GM12801 (cell line): ENCODE measurements around the gene DNAI2.

Experiments
- CTCF ChIP-seq: IDR thresholded peaks from one replicate; pipeline ENCODE4 v1.5.1; 2011; ENCODE audit warnings: control low read depth; ENCODE audit not compliant: insufficient read length; ENCODE audit errors: extremely low read depth

Gene DNAI2

DNA sequence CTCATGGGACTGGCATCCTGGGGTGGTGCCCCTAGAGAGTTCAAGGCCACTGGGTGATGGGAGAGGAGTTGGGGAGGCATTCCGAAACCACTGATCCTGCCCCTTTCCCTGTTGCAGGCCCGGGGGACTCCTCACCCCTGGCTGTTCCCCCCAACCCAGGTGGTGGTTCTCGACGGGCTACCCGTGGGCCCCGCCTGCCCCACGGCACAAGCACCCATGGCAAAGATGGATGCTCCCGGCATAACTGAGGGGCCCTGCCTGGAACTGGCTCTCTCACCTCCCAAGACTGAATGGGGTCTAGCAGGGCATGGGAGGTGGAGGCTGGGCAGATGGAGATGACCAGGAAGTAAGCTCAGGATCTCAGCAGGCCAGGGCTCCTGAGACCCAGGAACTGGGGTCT is 81.0 kb downstream of the DNAI2 start:
- no peak for TF ChIP-seq CTCF

- TF ChIP-seq CTCF: no peak
Observed at GRCh38 chr17:74356646-74357465, 82.8 kb downstream of the DNAI2 start.

DNA sequence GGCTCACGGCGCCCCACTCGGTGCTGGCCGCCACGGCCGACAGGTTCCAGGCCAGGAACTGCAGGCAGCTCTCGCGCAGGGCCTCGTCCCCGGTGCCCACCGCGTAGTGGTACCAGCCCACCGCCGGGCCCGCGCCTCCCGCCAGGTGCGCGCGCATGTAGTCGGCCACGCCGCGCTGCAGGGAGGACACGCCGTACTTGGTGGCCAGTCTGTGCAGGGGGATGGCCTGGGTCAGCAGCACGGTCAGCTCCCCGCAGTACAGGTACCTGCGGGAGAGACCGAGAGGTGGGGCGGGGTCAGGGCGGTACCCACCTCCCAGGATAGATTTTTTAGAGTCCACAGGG is 83.4 kb downstream of the DNAI2 start:
- TF ChIP-seq CTCF: no peak

DNA sequence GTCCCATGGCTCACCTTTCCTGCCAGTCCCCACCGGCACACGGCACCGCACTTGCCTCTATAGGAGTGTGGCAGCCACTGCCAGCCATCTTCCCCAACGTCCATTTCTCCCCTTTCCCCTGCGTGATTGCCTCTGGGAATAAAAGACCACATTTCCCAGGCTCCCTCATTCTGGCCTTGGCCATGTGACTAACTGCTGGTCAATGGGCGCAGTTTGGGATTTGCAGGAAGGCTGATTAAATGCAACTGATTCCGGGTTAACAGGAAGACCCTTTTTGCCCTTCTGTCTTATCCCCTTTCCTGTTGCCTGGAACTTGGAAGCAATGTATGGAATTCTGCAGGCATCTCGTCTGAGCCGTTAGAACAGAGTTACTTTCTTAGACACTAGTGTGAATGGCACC is 84.7 kb downstream of the DNAI2 start:
- TF ChIP-seq CTCF: no peak

DNA sequence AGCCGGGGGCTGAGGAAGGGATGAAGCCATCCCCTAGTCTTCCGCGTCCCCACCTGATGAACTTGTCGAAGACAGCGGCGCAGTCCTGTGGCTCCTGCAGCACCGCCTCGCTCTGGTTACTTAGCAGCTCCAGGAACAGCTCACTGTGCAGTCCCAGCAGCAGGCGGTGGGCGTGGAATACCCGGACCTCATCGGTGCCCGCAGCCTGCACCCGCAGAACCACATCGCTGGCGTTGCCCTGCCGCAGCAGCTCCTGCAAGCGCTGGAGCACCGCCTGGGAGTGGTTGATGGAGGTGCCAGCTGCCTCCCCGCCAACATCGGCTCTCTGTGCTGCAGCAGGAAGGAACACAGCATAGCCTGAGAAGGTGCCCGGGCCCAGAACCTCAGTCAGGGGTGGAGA is 85.9 kb downstream of the DNAI2 start:
- no peak for TF ChIP-seq CTCF

- no peak for TF ChIP-seq CTCF
Observed at GRCh38 chr17:74360899-74361229, 86.8 kb downstream of the DNAI2 start.

GRCh38 chr17:74361230-74362068 is 87.4 kb downstream of the DNAI2 start, which contains the start of gene BTBD17:
BTBD17 (minus strand) TSS chr17:74361868; CDS start chr17:74361819, 49 bp downstream.
- no peak for TF ChIP-seq CTCF
